ENCODE data around the gene RIN2. TPM values are rescaled to one million over a fixed set of nuclear protein-coding genes. Genes with fewer than 3 reads are reported as not detected.

The RIN2 gene
- total and polyA plus RNA-seq, 9 of the 15 experiments (the other 6 are each of a cell fraction or from before 2014, with no cell fraction given): 0.09 TPM; not detected in 8

GRCh38 chr20:19709635-19710335 is 48.3 kb upstream of the RIN2 start:
- Histone ChIP-seq H3K27ac (ENCODE audit: extremely low read depth, low read depth, low read length) (no peak overlapping the region), H3K27me3 (ENCODE audit: control insufficient read depth in 2 of 2, insufficient read depth in 2 of 2, low read length in 2 of 2) (no peaks in the 10 kb centered on the region)

More at GRCh38 chr20:19709635-19710335, 48.3 kb upstream of the RIN2 start:
- ATAC-seq (no peak), DNase-seq (ENCODE audit: extremely low read depth in 1 of 4, low spot score in 3 of 4) (no peak), FAIRE-seq (no peak)
- POLR2A ChIA-PET: interaction anchor here (0.6 kb wide), 1 partner anchor 133 kb away, joined by 3 read pairs; no protein-coding TSS in a partner anchor
- no peak overlapping the region for H3K4me2 ChIP-seq (ENCODE audit: insufficient read depth, low read length)
- no peak for TF ChIP-seq CREB1 (IDR thresholded peaks at IDR 0.05)
- TF ChIP-seq CREB1 (CRISPR knock-in tag; IDR thresholded peaks at IDR 0.05): no peak
- no peak for TF ChIP-seq ID3 (CRISPR knock-in tag; IDR thresholded peaks at IDR 0.05)
- TF ChIP-seq ID3 (tag; IDR thresholded peaks at IDR 0.05): no peak
- BruUV-seq (replicated peaks): no TSS peak
- H3K36me3 ChIP-seq (ENCODE audit: control insufficient read depth, insufficient read depth, low read length): no peaks in the 10 kb centered on the region
- in situ Hi-C loops (cut with MboI): no loop called here
- no peak overlapping the region for H3K9ac ChIP-seq (ENCODE audit: insufficient read depth in 1 of 2, low read depth in 2 of 2, low read length in 2 of 2)
- intact Hi-C loops (cut with micrococcal nuclease): no loop called here
- H3K79me2 ChIP-seq (ENCODE audit: control insufficient read depth, insufficient read depth, low read length): no peaks in the 10 kb centered on the region
- H3K4me3 ChIP-seq: no peak overlapping the region
- H3K9me1 ChIP-seq (ENCODE audit: control insufficient read depth, insufficient read depth, low read length): no peaks in the 10 kb centered on the region
- H3K9me3 ChIP-seq (replicated peaks; ENCODE audit: control insufficient read depth, insufficient read depth, low read depth, low read length): no peaks in the 10 kb centered on the region
- H3K4me1 ChIP-seq (replicated peaks in 1 of 2; ENCODE audit: control insufficient read depth in 2 of 2, insufficient read depth in 2 of 2, low read length in 2 of 2): no peaks in the 10 kb centered on the region
- WGBS (ENCODE audit: insufficient coverage, low coverage, missing lambda C conversion rate): 0% methylated on average over 1 of the region's 1 CpG
- CTCF ChIA-PET (ENCODE audit: low intra/inter-chr PET ratio): no interaction called here
- no peak overlapping the region for H2AFZ ChIP-seq (ENCODE audit: low read depth, low read length)
- no peaks in the 10 kb centered on the region for H4K20me1 ChIP-seq (replicated peaks; ENCODE audit: control insufficient read depth, insufficient read depth, low read length)
